ENCODE results near the gene OAF. TPM values are rescaled to one million over a fixed set of nuclear protein-coding genes. Genes with fewer than 3 reads are reported as not detected.
"Not testable (repeated sequence)": the region's sequence is repeated elsewhere in the genome, so short reads cannot be mapped to it uniquely, and the experiment has no call there.

Gene OAF
- total RNA-seq, 1 experiment from 2014 or later, result 227 TPM

DNA sequence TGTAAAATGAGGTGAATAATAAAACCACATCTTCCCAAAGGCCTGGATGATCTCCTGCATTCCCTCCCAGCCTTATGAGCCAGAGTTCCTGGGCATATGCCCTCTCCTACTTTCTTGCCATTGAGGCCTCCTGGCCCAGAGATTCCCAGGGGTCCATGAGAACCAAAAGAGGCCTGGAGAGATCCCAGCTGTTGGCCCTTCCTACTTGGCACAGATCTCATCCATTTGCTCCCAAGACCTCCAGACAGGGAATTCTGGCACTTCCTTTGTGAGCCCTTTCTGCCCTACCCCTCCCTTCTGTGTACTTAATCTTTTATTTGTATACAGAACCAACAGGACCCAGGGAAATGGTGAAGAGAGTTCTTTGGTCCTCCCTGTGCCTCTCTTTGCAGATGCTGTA, 50.5 kb downstream of the OAF start:
- no peak for DNase-seq (ENCODE audit: low read depth)

DNA sequence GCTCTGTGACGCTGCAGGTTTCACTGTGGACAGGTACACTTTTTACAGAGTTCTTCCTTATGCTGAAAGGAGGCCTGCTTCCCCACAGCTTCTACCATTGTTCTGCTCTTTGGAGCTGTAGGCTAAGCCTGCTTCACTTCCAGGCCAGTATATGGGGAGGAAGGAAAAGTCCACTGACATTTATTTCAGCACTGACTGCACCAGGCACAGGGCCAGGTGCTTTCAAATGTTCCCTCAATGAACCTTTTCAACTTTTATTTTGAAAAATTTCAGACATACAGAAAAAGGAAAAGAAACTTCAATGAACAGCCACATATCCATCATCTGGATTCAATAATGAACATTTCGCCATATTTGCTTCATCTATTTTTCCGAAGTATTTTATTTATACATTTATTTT, 51.1 kb downstream of the OAF start:
- DNase-seq (ENCODE audit: low read depth), result no peak

DNA sequence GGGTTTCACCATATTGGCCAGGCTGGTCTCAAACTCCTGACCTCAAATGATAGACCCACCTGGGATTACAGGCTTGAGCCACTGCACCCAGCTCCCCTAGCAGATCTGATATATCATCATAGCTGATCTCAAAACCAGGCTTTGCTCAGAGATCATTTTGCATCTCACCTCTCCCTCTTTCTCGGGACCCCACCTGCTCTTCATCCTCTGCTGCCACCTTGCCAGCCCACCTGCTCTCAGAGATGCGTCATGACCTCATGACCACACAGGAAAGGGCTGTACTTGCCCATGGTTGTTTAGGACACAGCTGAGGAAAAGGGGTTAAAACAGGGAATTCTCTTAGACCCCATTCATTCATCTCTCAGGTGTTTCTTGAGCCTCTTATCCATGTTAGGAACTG, 56.5 kb downstream of the OAF start:
- DNase-seq (ENCODE audit: low read depth), result no peak

- DNase-seq (ENCODE audit: low read depth), result no peak
These were observed 57.9 kb downstream of the OAF start for GRCh38 chr11:120268686-120269085.

GRCh38 chr11:120270386-120270785, 59.6 kb downstream of the OAF start:
- DNase-seq (ENCODE audit: low read depth), result no peak

- no peak for DNase-seq (ENCODE audit: low read depth)
These were observed 60.8 kb downstream of the OAF start for GRCh38 chr11:120271672-120272071.

DNA sequence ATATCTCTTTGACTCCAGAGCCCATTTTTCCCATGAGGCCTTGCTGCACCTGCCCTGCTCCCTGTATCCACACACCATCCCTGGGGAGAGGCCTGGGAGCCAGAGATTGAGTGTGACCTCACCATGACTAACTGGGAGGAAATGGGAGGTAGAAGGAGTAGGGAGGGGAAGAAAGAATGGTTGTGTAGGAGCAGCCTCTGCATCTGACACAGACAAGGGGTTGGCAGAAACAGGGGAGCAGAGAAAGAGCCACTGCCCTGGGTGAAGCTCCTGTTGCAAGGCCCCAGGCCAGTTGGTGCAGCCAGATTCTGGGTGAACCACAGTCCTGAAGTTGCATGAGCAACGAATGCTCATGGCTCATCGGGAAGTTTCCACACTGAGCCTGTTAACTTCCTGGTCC, 61.5 kb downstream of the OAF start:
- peak; percentile 92 for DNase-seq (ENCODE audit: low read depth)

DNA sequence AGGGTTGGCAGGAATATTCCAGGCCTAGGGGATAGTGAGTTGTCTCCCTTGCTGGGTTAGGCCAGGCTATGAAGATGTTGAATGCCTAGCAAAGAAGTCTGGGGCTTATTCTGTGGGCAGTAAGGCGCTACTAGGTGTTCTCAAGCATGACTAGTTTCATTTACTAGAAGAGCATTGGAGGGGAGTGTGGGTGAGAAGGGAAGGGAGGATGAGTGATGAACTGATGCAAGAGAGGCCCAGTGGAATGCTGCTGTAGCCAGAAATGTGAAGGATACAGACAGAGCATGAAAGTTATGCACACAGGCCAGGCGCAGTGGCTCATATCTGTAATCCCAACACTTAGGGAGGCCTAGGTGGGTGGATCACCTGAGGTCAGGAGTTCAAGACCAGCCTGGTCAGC, 62.6 kb downstream of the OAF start:
- no peak for DNase-seq (ENCODE audit: low read depth)

DNA sequence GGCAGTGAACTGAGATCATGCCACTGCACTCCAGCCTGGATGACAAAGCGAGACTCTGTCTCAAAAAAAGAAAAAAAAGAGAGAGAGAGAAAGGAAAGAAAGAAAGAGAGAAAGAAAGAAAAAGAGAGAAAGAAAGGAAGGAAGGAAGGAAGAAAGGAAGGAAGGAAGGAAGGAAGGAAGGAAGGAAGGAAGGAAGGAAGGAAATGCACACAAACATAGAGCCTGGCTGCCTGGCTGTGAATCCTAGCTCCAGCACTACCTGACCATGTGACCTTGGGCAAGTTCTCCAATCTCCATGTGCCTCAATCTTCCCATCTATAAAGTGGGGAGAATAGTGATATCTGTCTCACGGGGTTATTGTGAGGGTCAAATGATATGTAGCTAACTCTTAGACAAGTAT, 63.1 kb downstream of the OAF start:
- DNase-seq (ENCODE audit: low read depth), result not testable (repeated sequence)

- DNase-seq (ENCODE audit: low read depth), result no peak
These were observed 68.7 kb downstream of the OAF start for GRCh38 chr11:120279502-120279901.

Other genes with a start within 250 kb of the OAF start
- 0.07 TPM in 1 of 2 replicates, not detected in the other for gene TRIM29, start 72.9 kb upstream of the OAF start, total RNA-seq (2014; rRNA removed; shearing (Covaris generic))
- 0.33 TPM in 1 of 2 replicates, not detected in the other for gene POU2F3, start 29.1 kb downstream of the OAF start, total RNA-seq (2014; rRNA removed; shearing (Covaris generic))
- 7.7 and 8.6 TPM in 2 replicates for gene TLCD5, start 114.3 kb downstream of the OAF start, total RNA-seq (2014; rRNA removed; shearing (Covaris generic))
- 29.1 and 38.3 TPM in 2 replicates for gene ARHGEF12, start 125.4 kb downstream of the OAF start, total RNA-seq (2014; rRNA removed; shearing (Covaris generic))